ENCODE measurements around the gene ULBP1.
"Not testable (repeated sequence)": the region's sequence is repeated elsewhere in the genome, so short reads cannot be mapped to it uniquely, and the experiment has no call there.

DNA sequence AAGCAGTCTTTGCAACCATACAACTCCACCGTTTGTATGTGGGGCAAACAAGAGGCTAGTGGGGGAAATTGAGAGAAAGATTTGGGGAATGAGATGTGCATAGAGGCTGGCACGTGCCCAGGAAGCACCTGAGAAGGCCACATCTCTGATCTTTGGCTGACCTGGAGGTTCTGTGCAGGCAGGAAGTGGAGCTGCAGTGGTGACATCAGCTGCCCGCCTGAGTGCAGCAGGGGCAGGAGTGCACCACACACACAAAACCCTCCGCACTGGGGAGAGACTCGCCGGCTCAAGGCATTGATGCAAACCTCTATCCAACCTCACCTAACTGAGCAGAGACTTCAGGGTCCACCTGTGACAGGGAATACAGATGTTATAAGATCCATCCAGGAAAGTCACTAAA is 10.7 kb downstream of the ULBP1 start:
- TF ChIP-seq, protein P1, sequence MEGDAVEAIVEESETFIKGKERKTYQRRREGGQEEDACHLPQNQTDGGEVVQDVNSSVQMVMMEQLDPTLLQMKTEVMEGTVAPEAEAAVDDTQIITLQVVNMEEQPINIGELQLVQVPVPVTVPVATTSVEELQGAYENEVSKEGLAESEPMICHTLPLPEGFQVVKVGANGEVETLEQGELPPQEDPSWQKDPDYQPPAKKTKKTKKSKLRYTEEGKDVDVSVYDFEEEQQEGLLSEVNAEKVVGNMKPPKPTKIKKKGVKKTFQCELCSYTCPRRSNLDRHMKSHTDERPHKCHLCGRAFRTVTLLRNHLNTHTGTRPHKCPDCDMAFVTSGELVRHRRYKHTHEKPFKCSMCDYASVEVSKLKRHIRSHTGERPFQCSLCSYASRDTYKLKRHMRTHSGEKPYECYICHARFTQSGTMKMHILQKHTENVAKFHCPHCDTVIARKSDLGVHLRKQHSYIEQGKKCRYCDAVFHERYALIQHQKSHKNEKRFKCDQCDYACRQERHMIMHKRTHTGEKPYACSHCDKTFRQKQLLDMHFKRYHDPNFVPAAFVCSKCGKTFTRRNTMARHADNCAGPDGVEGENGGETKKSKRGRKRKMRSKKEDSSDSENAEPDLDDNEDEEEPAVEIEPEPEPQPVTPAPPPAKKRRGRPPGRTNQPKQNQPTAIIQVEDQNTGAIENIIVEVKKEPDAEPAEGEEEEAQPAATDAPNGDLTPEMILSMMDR (IDR thresholded peaks at IDR 0.05; ENCODE audit: low read length): not testable (repeated sequence)
- TF ChIP-seq EZH2 (IDR thresholded peaks at IDR 0.05; ENCODE audit: borderline replicate concordance, low read length): not testable (repeated sequence)

Measured in OCI-LY1 (cell line).